H1 (cell line): ENCODE data around the gene DPT. TPM values are rescaled to one million over a fixed set of nuclear protein-coding genes. Genes with fewer than 3 reads are reported as not detected.

ENCODE experiments used
- CTCF ChIA-PET: fragments of 300-600 bp; sonication (Branson Sonifier 250); formaldehyde crosslinking; loops from one replicate; lab custom pipeline; 2021; ENCODE audit not compliant: partially characterized antibody; lab: Charles Lee
- POLR2A ChIA-PET: fragments of 300-600 bp; sonication (Branson Sonifier 250); formaldehyde crosslinking; loops from one replicate; lab custom pipeline; 2021; ENCODE audit warnings: inconsistent platforms; ENCODE audit not compliant: partially characterized antibody; lab: Charles Lee
- DNase-seq, 2 experiments: peaks; one replicate each; pipeline versions ENCODE4 v3.0.0 to v3.0.0-alpha.2; 2010 to 2022; ENCODE audit warnings: low spot score in 2 of 2, low read depth in 1 of 2, mixed read lengths in 1 of 2
- FAIRE-seq: peaks from 2 replicates; lab custom pipeline; 2011; peaks lifted over from hg19 to GRCh38; lab: Jason Lieb, UNC
- H2AFZ ChIP-seq: 2 replicates; pipeline ENCODE4 v1.8.1; 2012; ENCODE audit warnings: low read length, inconsistent platforms
- H2AK5ac ChIP-seq: 2 replicates; pipeline ENCODE4 v1.6.1; 2013; ENCODE audit warnings: low read depth, low read length
- H2BK120ac ChIP-seq: replicated peaks from 2 replicates; pipeline ENCODE3; 2013; ENCODE audit warnings: low read depth, low read length, inconsistent platforms
- H2BK12ac ChIP-seq: 2 replicates; pipeline ENCODE4 v1.6.1; 2013; ENCODE audit warnings: low read depth, low read length
- H2BK15ac ChIP-seq: 2 replicates; pipeline ENCODE4 v1.6.1; 2013; ENCODE audit warnings: low read length
- H2BK20ac ChIP-seq: 2 replicates; pipeline ENCODE4 v1.6.1; 2013; ENCODE audit warnings: low read length
- H2BK5ac ChIP-seq: 2 replicates; pipeline ENCODE4 v1.6.1; 2013; ENCODE audit warnings: low read depth, low read length
- H3K14ac ChIP-seq: 2 replicates; pipeline ENCODE4 v1.6.1; 2013; ENCODE audit warnings: inconsistent platforms; ENCODE audit not compliant: insufficient read length
- H3K18ac ChIP-seq: 2 replicates; pipeline ENCODE4 v1.6.1; 2013; ENCODE audit warnings: low read length; ENCODE audit errors: extremely low read depth
- H3K23ac ChIP-seq: 2 replicates; pipeline ENCODE4 v1.6.1; 2013; ENCODE audit warnings: inconsistent platforms; ENCODE audit not compliant: insufficient read length
- H3K23me2 ChIP-seq: 2 replicates; pipeline ENCODE4 v1.6.1; 2013; ENCODE audit warnings: low read depth, low read length
- H3K27ac ChIP-seq: 2 replicates; pipeline ENCODE4 v1.6.1; 2011; ENCODE audit warnings: low read depth, low read length, inconsistent platforms
- H3K27me3 ChIP-seq, 4 experiments: replicated peaks in 1 of 4; 1 replicate in 1 of 4; 2 replicates in 3 of 4; pipeline versions ENCODE4 v1.6.1 to v1.8.1; 2011 to 2013; ENCODE audit warnings: low read length in 3 of 4, mild to moderate bottlenecking in 3 of 4, inconsistent platforms in 2 of 4, mixed read lengths in 2 of 4, moderate library complexity in 1 of 4; ENCODE audit not compliant: control insufficient read depth in 3 of 4, insufficient read depth in 3 of 4; ENCODE audit errors: extremely low read depth in 1 of 4
- H3K36me3 ChIP-seq, 4 experiments: 2 replicates each; pipeline versions ENCODE4 v1.6.1 to v1.8.1; 2011 to 2013; ENCODE audit warnings: mild to moderate bottlenecking in 4 of 4, low read length in 3 of 4, moderate library complexity in 2 of 4, control low read depth in 1 of 4, inconsistent platforms in 1 of 4; ENCODE audit not compliant: insufficient read depth in 4 of 4, control insufficient read depth in 2 of 4
- H3K4ac ChIP-seq: replicated peaks from 2 replicates; pipeline ENCODE3; 2013; ENCODE audit warnings: low read length, low read depth, mixed read lengths, inconsistent platforms; ENCODE audit not compliant: insufficient read length
- H3K4me1 ChIP-seq, 4 experiments: replicated peaks in 1 of 4; 1 replicate in 1 of 4; 2 replicates in 3 of 4; pipeline versions ENCODE4 v1.6.1 to v1.8.1; 2011 to 2013; ENCODE audit warnings: low read length in 3 of 4, inconsistent platforms in 2 of 4, mixed read lengths in 1 of 4; ENCODE audit not compliant: insufficient read depth in 4 of 4, control insufficient read depth in 3 of 4
- H3K4me2 ChIP-seq, 2 experiments: 2 replicates each; pipeline versions ENCODE4 v1.6.1 to v1.8.1; 2011 to 2013; ENCODE audit warnings: low read depth in 2 of 2, low read length in 2 of 2, control low read depth in 1 of 2, inconsistent platforms in 1 of 2, mild to moderate bottlenecking in 1 of 2; ENCODE audit not compliant: insufficient read depth in 1 of 2
- H3K4me3 ChIP-seq, 4 experiments: fragments of 200-600, 300-600 bp in 1 of 4; sonication (generic), shearing (Covaris generic), sonication (Bioruptor Twin) in 1 of 4; 2 replicates each; pipeline versions ENCODE4 v1.5.1 to v1.8.1; 2011 to 2016; ENCODE audit warnings: low read length in 4 of 4, low read depth in 3 of 4, control low read depth in 2 of 4, inconsistent platforms in 2 of 4, mild to moderate bottlenecking in 2 of 4, mixed read lengths in 1 of 4, moderate library complexity in 1 of 4; ENCODE audit not compliant: insufficient read depth in 2 of 4; ENCODE audit errors: extremely low read depth in 1 of 4
- H3K56ac ChIP-seq: replicated peaks from 2 replicates; pipeline ENCODE3; 2013; ENCODE audit warnings: low read depth, mild to moderate bottlenecking, mixed read lengths, low read length, inconsistent platforms; ENCODE audit not compliant: insufficient read length
- H3K79me1 ChIP-seq: 2 replicates; pipeline ENCODE4 v1.6.1; 2013; ENCODE audit warnings: low read depth, low read length, control low read depth
- H3K79me2 ChIP-seq, 2 experiments: 2 replicates each; pipeline versions ENCODE4 v1.6.1 to v1.8.1; 2012 to 2013; ENCODE audit warnings: low read length in 2 of 2, mild to moderate bottlenecking in 2 of 2, inconsistent platforms in 1 of 2; ENCODE audit not compliant: insufficient read depth in 2 of 2, control insufficient read depth in 1 of 2
- H3K9ac ChIP-seq, 4 experiments: replicated peaks in 1 of 4; 1 replicate in 1 of 4; 2 replicates in 3 of 4; pipeline versions ENCODE4 v1.6.1 to v1.8.1; 2011 to 2013; ENCODE audit warnings: low read depth in 3 of 4, low read length in 3 of 4, control low read depth in 2 of 4, mild to moderate bottlenecking in 2 of 4, moderate library complexity in 2 of 4, inconsistent platforms in 1 of 4; ENCODE audit errors: extremely low read depth in 1 of 4
- H3K9me3 ChIP-seq, 2 experiments: 2 replicates each; pipeline versions ENCODE4 v1.6.1 to v1.8.1; 2012 to 2013; ENCODE audit warnings: mild to moderate bottlenecking in 2 of 2, moderate library complexity in 2 of 2, control low read depth in 1 of 2, inconsistent platforms in 1 of 2, low read depth in 1 of 2, low read length in 1 of 2, mixed read lengths in 1 of 2; ENCODE audit not compliant: insufficient read depth in 2 of 2
- H4K20me1 ChIP-seq, 2 experiments: replicated peaks in 1 of 2; 2 replicates each; pipeline versions ENCODE3 to v1.8.1; 2011 to 2013; ENCODE audit warnings: inconsistent platforms in 2 of 2, low read length in 2 of 2, mild to moderate bottlenecking in 1 of 2; ENCODE audit not compliant: insufficient read depth in 2 of 2, control insufficient read depth in 1 of 2
- H4K5ac ChIP-seq: 2 replicates; pipeline ENCODE4 v1.6.1; 2013; ENCODE audit warnings: low read length, low read depth, mixed read lengths, inconsistent platforms; ENCODE audit not compliant: insufficient read length
- H4K8ac ChIP-seq: 2 replicates; pipeline ENCODE4 v1.8.0; 2013; ENCODE audit warnings: mild to moderate bottlenecking, moderate library complexity, low read length, inconsistent platforms; ENCODE audit not compliant: insufficient read depth; ENCODE audit errors: extremely low read depth
- H4K91ac ChIP-seq: replicated peaks from 2 replicates; pipeline ENCODE3; 2013; ENCODE audit warnings: low read length, mixed read lengths, inconsistent platforms; ENCODE audit not compliant: insufficient read length
- RAD21 ChIP-seq, 2 experiments: IDR thresholded peaks in 1 of 2; conservative IDR thresholded peaks in 1 of 2; 2 replicates each; pipeline ENCODE4 v1.6.1; 2011; ENCODE audit warnings: low read depth in 2 of 2, low read length in 2 of 2, improper control_type of control experiment in 1 of 2, inconsistent platforms in 1 of 2, mild to moderate bottlenecking in 1 of 2, moderate library complexity in 1 of 2
- SAP30 ChIP-seq: fragments of 300-600 bp; sonication (generic); IDR thresholded peaks from 2 replicates; pipeline ENCODE4 v1.7.1; 2012; ENCODE audit warnings: low read length, moderate library complexity, mild to moderate bottlenecking, inconsistent platforms; ENCODE audit not compliant: insufficient read depth, insufficient replicate concordance
- SUZ12 ChIP-seq: fragments of 200-600 bp; sonication (generic); IDR thresholded peaks from 2 replicates; pipeline ENCODE4 v1.6.1; 2012; ENCODE audit warnings: mild to moderate bottlenecking, inconsistent platforms, low read length, moderate library complexity, mixed read lengths
- WGBS, 2 experiments: shearing (Covaris generic) in 1 of 2; methylation state at CpG; one replicate each; pipeline versions ENCODE4 v1.1.6 to v1.1.7; 2013 to 2015; ENCODE audit warnings: low lambda C conversion rate in 2 of 2, mixed read lengths in 2 of 2, inconsistent platforms in 1 of 2, low coverage in 1 of 2, missing lambda C conversion rate in 1 of 2; ENCODE audit not compliant: insufficient replicate concordance in 2 of 2, insufficient coverage in 1 of 2, insufficient read length in 1 of 2; ENCODE audit errors: extremely low coverage in 1 of 2, missing lambda C conversion rate in 1 of 2; 5-methylcytosine and 5-hydroxymethylcytosine counted together
- polyA plus RNA-seq, 7 experiments: library from polyadenylated mRNA; depleted of rRNA in 3 of 7; stranded (reverse) in 5 of 7; unstranded in 2 of 7; fragments of >200 nt in 5 of 7; fragments of 200-250 nt in 2 of 7; gene quantifications; 1 replicate in 5 of 7; 2 replicates in 1 of 7; 4 replicates in 1 of 7; pipeline versions ENCODE4 v1.2.1 to v1.2.3, GENCODE V29; 2011 to 2013; ENCODE audit warnings: missing spikeins in 2 of 7, mixed read lengths in 2 of 7
- total RNA-seq: library from RNA; stranded (reverse); fragmentation: NEBNext Ultra II Directional; extraction: Animal tissue kit (Norgen Biotek cat#: 25700); gene quantifications from 2 replicates; pipeline ENCODE4 v1.2.1, GENCODE V29; 2021

The DPT gene
- total and polyA plus RNA-seq, 2 of the 8 experiments (the other 6 are each of a cell fraction or from before 2014, with no cell fraction given) = not detected

DNA sequence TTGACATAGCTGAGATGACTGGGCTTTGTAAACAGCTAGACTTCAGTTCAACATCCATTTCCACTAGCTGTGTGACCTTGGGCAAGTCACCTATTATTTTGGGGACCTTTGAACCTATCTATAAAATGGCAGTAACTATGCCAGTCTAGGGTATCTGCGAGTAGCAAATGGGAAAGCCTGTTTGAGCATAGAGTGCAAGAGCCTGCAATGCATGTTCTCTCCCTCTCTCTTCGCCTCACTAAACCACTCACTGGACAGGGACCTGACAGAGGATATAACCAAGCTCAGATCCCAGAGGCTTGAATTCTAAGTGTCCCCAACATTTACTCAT lies 39.7 kb downstream of the DPT start:
- Histone ChIP-seq H2AFZ (no peak overlapping the region), H3K4me3 (no peak overlapping the region), H2BK15ac (no peak overlapping the region), H4K5ac (no peak overlapping the region), H2BK12ac (no peak overlapping the region), H3K18ac (no peak overlapping the region), H3K4ac (no peak overlapping the region), H3K14ac (no peak overlapping the region), H3K79me2 (no peaks in the 10 kb centered on the region), H3K27ac (no peak overlapping the region), H2AK5ac (no peak overlapping the region), H3K9me3 (no peaks in the 10 kb centered on the region), H2BK5ac (no peak overlapping the region), H4K91ac (no peak overlapping the region), H2BK20ac (no peak overlapping the region), H3K4me1 (no peaks in the 10 kb centered on the region), H3K56ac (no peak overlapping the region), H4K20me1 (no peaks in the 10 kb centered on the region), H3K79me1 (no peaks in the 10 kb centered on the region), H3K23me2 (no peaks in the 10 kb centered on the region), H3K23ac (no peak overlapping the region), H4K8ac (no peak overlapping the region), H3K27me3 (no peaks in the 10 kb centered on the region), H2BK120ac (no peak overlapping the region), H3K4me2 (no peak overlapping the region), H3K36me3 (no peaks in the 10 kb centered on the region), H3K9ac (no peak overlapping the region)
- FAIRE-seq (no peak), DNase-seq (no peak)
- POLR2A ChIA-PET = no interaction called here
- TF ChIP-seq RAD21 (IDR thresholded peaks at IDR 0.05 in 1 of 2, conservative IDR thresholded peaks at IDR 0.05 in 1 of 2; ENCODE audit: low read depth in 2 of 2, low read length in 2 of 2) (no peak), SUZ12 (no peak), SAP30 (no peak)
- 87% methylated on average over 2 of the region's 2 CpGs; no CpG with 5 or more reads in 1 of the 2 experiments for WGBS, 2 experiments
- CTCF ChIA-PET = interaction anchor here (1.0 to 1.5 kb wide), 2 partner anchors 52 to 347 kb away, joined by 3 read pairs; no protein-coding TSS in a partner anchor
